NK-92 (cell line): Measurements from ENCODE around the gene ECHS1.

Experiments used
- DNase-seq: peaks from one replicate; lab custom pipeline; 2025; ENCODE audit not compliant: unreplicated experiment; lab: John Stamatoyannopoulos, UW

Gene ECHS1

DNA sequence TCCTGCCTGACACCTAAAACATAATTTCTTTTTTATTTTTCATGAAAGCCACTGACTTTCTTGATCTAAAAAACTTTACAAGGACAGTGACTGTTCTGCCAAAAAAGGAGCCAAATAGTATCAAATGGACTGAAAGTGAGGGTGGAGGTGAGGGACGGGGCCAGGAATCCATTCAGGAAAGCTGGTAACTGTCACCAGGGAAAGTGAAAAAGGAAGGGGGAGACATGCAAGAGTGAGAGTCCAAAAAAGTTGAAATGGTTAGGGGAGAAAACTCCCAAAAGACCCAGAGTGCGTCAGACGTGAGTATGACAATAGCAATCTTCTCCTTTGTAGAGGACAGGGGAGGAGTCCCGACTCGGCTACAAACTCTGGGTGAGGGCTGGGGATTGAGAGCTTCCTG lies 28.9 kb downstream of the ECHS1 start:
- no peak for DNase-seq

DNA sequence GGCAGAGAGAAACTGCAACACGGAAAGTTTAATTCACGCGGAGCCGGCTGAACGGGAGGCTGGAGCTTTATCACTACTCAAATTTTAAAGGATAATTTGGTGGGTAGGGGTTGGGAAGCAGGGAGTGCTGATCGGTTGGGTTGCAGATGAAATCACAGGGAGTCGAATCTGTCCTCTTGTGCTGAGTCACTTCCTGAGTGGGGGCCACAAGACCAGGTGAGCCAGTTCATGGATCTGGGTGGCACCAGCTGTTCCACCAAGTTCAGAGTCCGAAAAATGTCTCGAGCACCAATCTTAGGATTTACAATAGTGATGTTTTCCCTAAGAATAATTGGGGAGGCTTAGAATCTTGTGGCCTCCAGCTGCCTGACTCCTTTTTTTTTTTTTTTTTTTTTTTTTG lies 29.6 kb downstream of the ECHS1 start:
- DNase-seq: no peak

DNA sequence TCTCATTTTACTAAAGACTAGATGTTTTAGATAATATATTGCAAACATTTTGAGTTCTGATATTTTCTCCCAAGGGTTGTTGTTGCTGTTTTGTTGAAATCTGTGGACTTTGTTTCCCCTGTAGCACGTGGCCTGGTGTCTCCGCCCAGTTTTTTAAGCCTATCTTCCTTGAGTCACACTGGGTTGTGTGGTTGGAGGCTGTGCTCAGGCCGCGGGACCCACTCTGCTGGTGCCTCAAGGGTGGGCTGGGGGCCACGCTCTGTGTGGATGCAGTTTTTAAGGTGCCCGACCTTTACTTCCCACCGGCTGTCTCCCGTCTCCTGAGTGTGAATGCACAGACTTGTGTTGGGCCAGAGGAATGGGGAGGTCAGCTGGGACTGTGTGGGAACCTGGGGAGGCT lies 30.2 kb downstream of the ECHS1 start:
- DNase-seq: no peak

DNA sequence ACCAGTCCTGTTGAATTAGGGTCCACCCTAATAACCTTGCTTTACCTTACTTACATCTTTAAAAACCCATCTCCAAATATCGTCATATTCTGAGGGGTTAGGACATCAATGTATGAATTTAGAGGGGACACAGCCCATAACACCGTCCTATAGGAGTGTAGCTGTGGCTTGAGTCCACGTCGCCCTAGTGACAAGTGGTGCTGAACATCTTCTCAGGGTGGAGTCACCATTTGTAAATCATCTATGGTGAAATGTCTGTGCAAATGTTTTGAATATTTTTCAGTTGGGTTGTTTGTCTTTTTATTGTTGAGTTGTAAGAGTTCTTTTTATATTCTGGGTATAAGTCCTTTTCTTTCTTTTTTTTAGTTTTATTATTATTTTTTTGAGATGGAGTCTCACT lies 31.2 kb downstream of the ECHS1 start:
- DNase-seq: no peak

DNA sequence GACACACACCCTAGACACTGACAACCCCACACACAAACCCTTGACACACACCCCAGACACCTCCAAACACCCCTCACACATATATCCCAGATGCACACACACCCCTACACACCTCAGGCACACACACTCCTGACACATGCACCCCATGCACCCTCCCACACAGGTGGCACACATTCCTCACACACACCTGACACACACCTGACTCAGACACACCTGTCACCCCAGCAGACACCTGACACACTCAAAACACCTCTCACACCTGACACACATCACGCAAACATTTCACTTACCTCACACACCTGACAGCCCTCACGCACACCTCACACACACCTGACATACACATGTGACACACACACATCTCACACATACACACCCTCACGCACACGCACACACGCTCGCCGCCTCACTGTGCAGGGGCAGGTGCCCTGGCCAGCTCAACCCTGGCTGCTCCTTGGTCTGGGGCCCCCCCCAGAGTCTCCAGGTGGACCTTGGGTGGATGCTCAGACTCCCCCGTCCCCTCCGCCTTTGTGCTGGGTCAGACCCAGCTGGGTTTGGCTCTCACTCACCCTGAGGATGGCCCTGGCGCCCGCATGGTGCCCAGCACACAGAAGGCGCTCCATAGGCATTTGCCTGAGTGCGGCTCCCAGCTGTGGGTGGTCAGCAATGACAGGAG lies 33.3 kb downstream of the ECHS1 start:
- DNase-seq: no peak

DNA sequence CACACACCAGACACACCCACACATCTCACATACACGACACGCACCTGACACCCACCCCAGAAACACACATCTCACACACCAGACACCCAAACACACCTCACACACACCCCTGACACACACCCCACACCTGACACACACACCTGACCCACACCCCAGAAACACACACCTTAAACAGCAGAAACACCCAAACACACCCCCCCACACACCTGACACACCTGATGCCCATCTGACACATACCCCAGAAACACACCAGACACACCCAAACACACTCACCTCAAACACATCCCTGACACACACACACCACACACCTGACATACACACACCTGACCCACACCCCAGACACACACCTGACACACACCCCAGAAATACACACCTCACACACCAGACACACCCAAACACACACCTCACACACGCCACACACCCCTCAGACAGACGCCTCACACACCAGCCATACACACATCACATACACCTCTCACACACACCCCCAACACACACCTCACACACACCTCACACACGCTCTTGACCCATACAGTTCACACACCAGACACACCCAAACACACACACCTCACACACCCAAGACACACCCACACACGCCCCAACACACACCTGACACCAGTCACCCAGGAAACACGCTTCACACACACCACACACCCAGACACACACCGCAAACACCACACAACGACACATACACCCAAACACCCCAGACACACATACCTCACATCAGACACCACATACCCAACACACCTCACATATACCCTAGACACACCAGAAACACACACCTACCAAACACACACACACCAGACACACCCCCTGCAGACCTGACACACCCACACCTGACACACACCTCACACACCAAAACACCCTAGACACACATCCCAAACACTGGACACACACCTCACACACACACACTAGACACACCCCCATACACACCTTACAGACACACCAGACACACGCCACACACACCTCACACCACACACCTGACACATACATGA lies 34.8 kb downstream of the ECHS1 start:
- DNase-seq: no peak

DNA sequence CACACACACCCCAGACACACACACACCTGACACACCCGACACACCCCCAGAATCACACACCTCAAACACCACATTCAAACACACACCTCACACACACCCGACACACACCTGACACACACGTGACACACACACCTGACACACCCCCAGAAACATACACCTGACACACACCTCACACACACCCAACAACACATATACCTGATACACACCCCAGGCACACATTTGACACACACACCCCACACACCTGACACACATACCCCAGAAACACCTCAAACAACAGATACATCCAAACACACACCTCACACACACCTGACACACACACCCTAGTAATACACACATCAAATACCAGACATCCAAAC lies 35.8 kb downstream of the ECHS1 start:
- DNase-seq: no peak

DNA sequence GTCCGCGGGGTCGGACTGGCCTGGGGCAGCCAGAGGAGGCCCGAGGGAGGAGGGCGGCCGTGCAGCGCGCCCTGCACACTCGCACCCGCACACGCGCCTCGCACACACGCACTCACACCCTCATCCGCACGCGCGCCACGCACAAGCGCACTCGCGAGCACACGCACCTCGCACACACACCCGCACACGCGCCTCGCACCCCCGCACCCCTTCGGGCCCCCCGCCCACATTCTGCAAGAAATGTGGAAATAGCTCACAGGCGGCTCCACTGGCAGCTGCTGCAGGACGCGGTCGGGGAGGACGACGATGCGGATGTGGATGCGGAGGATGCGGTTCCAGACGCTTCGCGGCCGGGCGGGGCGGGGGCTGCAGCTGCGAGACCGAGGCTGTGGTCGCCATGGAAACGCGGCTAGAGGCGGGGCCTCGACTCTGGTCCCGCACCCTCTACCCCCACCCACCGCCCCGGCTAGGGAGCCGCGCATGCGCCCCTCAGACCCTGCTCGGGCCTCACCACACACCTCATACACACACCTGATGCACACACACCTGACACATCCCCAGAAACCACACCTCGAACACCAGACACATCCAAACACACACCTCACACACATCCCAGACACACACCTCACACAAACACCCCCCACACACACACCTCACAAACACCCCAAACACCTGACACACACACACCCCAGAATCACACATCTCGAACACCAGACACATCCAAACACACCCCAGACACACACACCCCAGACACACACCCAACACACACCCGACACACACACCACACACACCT lies 36.4 kb downstream of the ECHS1 start, which contains the start of gene CALY:
TSS of gene CALY (minus strand) at position 320 of the 793 bp plus-strand sequence. CDS start 7,907 bp downstream, outside the sequence.
- no peak for DNase-seq

DNA sequence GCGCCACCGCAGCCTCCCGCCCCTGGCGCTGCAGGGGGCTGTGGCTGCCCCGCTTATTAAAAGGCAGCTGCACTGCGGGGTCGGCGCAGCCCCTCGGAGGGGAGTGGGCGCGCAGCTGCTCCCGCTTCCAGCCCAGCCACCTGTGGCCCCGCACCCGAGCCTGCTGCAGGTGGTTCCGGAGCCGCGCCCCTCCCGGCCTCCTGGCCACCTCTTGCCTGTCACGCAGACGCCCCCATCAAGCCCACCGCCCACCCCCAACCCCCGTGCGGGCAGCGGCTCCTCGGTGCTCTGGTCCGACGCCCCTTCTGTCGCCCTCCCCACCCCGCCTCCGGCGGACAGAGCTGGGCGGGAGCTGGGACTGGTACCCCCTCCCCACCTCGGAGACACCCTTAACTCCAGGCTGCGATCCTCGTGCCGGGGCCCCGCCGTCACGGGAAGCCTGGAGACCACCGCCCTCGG lies 37.0 kb downstream of the ECHS1 start:
- no peak for DNase-seq

DNA sequence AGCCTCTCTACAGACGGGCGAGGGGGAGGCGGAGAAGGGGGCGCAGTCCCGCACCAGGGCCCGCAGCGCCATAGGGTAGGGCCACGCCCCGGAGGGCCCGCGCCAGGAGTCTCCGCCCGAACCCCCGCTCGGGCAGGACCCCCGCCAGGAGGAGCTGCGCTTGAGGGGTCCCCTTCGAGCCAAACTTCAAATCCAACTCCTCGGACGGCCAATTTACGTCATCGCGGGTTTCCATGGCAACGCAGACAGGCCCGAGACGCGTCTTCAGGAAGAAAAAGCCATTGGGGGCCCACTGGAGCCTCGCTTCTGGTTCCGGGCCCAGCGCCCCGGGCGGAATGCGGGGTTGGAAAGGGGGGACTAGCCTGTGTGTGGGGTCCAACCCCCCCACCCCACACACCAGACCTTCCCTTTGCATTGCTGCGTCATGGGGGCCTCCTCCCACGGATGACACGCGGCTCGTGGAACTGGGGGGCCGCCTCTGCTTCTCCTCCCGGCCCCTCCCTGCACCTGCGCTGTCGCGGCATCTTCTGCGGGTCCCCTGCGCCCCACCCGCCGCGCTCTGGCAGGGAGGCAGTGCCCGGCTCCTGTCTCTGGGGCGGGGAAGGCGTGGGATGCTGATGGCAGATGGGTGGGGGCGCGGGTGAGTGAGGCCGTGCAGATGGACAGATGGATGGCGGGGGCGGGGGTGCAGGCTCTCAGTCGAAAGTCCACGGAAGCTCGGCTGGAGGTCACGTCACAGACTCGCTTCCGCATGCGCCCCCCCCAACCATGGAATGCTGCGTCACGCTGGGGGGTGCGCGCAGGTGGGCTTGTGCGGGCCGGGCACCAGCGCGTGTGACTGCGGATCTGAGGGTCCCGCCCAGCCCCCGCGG lies 37.7 kb downstream of the ECHS1 start:
- DNase-seq: peak; percentile 36

DNA sequence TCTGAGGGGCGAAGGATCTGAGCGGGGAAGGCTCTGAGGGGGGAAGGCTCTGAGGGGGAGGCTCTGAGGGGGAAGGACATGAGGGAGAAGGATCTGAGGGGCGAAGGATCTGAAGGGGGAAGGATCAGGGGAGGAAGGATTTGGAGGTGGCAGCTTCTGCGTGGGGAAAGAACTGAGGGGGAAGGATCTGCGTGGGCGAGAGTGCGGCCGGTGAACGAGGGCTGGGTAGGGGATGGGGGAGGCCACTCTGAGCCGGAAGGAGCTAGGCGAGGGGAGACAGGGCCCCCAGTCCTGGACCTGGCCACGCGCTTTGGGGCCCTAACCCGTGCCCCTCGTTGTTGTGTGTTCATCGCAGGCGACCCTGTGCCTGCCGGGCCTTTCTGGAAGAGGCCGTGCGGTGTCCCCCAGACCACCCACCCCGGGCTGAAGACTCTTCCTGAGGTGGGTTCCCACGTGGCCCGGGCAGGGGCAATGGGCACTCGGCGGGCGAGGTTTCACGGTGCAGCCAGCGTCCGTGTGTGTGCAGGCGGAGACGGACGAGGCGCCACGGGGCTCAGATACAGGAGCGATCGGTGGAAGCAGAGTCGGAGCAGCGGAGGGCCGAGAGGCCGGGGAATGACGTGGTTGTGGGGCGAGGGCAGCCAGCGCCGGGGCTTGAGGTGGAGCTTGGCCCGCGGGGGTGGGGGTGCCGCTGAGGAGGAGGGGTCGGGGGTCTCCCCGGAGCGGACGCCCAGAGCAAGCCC lies 38.5 kb downstream of the ECHS1 start:
- no peak for DNase-seq

DNA sequence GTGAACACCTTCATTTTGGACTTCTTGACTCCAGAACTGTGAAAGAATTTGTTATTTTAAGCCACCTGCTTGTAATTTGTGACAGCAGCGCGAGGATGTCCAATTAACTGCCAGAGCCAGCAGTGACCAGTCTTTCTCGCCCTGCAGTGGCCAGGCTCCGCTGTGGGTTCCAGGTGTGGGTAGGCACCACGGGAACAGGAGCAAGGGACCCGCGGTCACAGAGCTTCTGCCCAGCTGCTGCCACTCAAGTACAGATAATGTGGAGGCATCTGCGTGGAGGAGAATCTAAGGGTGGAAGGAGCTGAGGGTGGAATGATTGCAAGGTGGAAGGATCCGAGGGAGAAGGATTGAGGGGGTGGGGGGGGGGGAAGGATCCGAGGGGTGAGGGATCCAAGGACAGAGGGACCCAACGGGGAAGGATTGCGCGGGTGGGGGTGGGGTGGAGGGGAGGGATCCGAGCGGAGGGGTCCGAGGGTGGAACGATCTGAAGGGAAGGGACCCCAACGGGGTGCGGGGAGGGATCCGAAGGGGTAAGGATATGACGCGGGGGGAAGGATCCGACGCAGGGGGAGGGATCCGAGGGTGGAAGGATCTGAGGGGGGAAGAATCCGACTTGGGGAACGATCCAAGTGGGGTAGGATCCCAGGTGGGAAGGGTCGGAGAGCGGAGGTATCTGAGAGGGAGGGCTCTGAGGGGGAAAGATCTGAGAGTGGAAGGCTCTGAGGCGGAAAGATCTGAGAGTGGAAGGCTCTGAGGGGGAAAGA lies 40.0 kb downstream of the ECHS1 start:
- DNase-seq: no peak

DNA sequence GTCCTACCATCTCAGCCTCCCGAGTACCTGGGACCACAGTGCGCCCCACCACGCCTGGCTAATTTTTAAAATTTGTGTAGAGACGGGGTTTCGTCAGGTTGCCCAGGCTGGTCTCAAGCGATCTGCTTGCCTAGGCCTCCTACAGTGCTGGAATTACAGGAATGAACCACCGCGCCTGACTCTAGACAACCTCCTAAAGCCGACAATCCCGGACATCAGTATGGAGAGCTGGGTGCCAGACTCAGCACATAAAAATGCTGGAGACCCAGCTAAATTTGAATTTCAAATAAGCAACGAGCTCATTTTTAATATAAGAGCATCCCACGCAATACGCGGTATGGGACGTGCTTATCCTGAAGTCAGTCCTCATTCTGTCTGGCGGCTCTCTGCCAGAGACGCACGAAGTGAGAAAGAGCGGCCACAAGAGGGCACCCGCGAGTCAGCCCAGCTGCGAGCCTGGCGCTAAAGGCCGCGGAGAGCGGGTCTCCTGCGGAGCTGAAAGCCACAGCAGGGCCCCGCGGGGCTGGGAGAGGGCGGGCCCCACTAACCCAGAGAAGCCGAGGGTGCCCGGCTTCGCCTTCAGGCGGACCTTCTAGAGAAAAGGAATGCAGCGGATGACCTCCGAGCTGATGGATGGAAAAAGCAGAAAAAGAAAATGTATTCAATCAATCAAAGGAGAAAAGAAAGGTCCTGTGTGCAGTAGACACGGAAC lies 43.5 kb downstream of the ECHS1 start:
- DNase-seq: no peak

DNA sequence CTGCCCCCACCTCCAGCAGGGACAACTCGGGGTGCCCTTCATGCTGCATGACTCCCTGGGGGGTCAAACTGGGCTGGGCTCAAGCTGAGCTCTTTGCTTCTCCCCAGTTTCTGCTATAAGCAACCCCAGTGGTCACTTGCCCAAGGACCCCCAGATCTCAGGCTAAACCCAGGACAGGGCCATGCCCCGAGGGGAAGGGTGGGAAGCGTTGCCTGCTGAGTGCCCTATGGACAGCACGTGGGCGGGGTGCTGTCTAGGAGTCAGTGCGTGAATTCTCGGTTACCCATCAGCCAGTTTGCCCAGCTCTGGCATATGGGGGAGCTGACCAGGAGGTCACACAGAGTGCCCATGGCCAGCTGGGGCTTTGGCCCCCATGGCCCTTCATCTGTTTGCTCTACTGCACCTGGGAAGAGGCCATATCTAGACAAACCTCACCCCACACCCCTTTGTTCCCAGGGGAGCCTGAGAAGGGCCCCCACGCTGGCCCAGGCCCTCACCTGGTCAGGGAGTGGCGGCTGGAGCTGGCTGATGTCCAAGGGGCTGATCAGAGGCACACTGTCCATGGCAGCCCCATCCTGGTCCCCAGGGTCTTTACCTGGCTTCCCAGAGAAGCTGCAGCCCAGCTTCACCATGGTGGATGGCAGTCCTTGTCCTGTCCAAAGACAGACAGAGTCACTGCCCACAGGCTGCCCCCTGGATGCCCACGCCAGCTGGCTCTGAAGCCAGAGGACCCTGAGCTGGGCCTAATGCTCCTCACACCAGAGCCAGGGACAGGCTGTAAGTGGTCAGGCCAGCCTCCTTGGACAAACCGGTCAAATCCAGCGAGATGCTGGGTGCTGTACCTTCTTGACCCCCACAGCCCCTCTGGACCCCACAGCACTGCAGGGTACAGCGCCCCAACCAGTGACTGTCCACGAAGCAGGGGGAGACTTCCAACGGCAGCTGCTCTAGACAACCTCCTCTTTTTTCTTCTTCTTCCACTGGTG lies 44.5 kb downstream of the ECHS1 start:
- no peak for DNase-seq

DNA sequence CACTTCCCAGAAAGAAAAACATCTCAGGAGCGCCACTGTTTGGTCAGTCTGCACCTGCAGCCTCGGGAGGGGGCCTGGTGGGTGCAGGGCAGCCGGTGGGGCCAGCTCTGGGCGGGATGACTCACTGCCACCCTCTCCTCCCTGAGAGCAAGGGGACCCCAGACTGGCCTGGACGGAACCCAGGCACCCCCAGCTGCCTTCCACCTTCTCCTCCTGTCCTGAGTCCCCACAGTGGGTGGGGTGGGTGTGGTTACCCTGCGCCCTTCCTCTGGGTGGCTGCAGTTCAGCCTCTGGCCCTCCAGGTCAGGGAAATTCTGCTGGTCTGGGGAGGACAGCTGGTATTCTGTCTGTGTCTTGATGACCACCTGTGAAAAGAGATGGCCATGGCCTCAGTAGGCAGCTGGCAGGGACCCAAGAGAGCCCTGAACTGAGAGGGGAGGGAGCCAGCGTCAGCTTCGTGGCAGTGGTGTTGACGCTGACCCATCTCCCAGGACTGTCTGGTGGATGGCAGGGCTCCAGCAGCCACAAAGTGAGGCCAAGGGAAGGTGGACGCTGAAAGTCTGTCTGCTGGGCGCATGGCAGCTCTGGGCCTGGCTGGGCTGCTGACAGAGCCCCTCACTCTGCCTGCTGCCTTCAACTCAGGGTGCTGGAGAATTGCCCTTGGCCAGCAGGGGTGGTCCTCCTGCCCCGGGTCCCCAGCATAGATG lies 45.4 kb downstream of the ECHS1 start:
- no peak for DNase-seq
